Lower leg skin (tissue), 4 donors: ENCODE results near the gene ACAA1. TPM values are rescaled to one million over a fixed set of nuclear protein-coding genes. Genes with fewer than 3 reads are reported as not detected.

ENCODE experiments used
- DNase-seq, 2 donors: peaks; one replicate each; pipeline ENCODE4 v3.0.0-alpha.2; 2019; ENCODE audit warnings: low spot score in 2 of 2
- H3K4me3 ChIP-seq: fragments of 200-600 bp; sonication (generic); 2 replicates; pipeline ENCODE4 v1.5.1; 2017; ENCODE audit warnings: mild to moderate bottlenecking, low read depth; ENCODE audit not compliant: poor library complexity, severe bottlenecking
- POLR2A ChIP-seq, 2 donors: fragments of 450-650 bp; IDR thresholded peaks; one replicate each; pipeline ENCODE4 v1.6.1; 2016 to 2017; ENCODE audit warnings: antibody characterized with exemption in 2 of 2, mild to moderate bottlenecking in 1 of 2, moderate library complexity in 1 of 2
- WGBS, 2 donors: methylation state at CpG; one replicate each; pipeline ENCODE4 v1.1.5; 2018; 5-methylcytosine and 5-hydroxymethylcytosine counted together
- intact Hi-C: fragments of 100-400 bp; cut with DNase I; formaldehyde crosslinking; loops from one replicate; pipeline ENCODE4 v1.15.0; 2023; ENCODE audit warnings: low total_unique reads
- total RNA-seq, 4 donors: library from RNA; depleted of rRNA; stranded (reverse); fragments of >200 nt; gene quantifications; one replicate each; pipeline ENCODE4 v1.1.0, GENCODE V29; 2016
- TF ChIP-seq, protein P1 (sequence below), 3 donors: fragments of 450-650 bp; IDR thresholded peaks; one replicate each; pipeline ENCODE4 v1.5.1; 2016; ENCODE audit warnings: antibody characterized with exemption in 3 of 3, mild to moderate bottlenecking in 3 of 3, moderate library complexity in 2 of 3

Gene ACAA1
- total RNA-seq, 4 donors from 2014 or later, result 28.1 to 50.1 (median 40.2) TPM

DNA sequence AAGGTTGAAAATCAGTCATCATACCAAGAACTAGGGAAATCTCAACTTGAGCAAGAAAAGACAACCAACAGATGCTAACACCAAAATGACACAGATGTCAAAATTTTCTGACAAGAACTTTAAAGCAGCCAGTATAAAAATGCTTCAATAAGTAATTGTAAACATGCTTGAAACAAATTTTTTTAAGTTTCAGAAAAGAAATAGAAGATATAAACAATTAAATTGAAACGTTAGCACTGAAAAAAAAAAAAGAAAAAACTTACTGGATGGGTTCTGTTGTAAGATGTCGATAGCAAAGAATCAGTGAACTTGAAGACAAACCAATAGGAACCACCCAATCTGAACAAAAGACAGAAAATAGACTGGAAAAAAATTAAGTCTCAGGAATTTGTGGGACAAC is 9.6 kb upstream of the ACAA1 start:
- no peak overlapping the region for H3K4me3 ChIP-seq
- WGBS, 2 donors, result 94 to 95% methylated on average over 2 of the region's 2 CpGs
- intact Hi-C loops, result no loop called here
- no peak for DNase-seq
- no peak for TF ChIP-seq POLR2A (IDR thresholded peaks at IDR 0.05)
- TF ChIP-seq, protein P1, sequence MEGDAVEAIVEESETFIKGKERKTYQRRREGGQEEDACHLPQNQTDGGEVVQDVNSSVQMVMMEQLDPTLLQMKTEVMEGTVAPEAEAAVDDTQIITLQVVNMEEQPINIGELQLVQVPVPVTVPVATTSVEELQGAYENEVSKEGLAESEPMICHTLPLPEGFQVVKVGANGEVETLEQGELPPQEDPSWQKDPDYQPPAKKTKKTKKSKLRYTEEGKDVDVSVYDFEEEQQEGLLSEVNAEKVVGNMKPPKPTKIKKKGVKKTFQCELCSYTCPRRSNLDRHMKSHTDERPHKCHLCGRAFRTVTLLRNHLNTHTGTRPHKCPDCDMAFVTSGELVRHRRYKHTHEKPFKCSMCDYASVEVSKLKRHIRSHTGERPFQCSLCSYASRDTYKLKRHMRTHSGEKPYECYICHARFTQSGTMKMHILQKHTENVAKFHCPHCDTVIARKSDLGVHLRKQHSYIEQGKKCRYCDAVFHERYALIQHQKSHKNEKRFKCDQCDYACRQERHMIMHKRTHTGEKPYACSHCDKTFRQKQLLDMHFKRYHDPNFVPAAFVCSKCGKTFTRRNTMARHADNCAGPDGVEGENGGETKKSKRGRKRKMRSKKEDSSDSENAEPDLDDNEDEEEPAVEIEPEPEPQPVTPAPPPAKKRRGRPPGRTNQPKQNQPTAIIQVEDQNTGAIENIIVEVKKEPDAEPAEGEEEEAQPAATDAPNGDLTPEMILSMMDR (IDR thresholded peaks at IDR 0.05), result no peak

DNA sequence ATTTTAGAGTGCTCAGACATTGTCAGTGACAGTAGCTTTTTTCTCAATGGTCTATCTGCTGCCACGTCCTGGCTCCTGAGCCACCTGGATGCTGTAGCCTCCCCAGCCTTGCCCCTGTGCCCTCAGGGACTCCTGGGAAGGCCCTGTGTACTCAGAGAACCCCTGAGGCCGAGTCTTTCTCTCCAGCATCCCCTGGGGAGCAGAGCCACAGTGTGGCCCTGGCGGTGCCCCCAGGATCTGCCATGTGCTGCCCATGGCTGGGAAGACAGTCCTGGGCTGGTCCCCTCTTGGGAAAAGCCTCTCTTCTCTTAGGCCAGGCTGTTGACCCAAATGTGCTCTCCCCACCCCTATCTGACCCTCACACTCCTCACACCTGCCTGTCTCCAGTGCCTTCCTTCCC is 6.6 kb upstream of the ACAA1 start:
- TF ChIP-seq POLR2A (IDR thresholded peaks at IDR 0.05), result no peak
- TF ChIP-seq, protein P1 (IDR thresholded peaks at IDR 0.05), result no peak
- no peak overlapping the region for H3K4me3 ChIP-seq
- WGBS, 2 donors, result 76 to 85% methylated on average over 3 of the region's 3 CpGs
- intact Hi-C loops, result no loop called here
- peak in 1 of 2 donors; percentile 20 for DNase-seq

DNA sequence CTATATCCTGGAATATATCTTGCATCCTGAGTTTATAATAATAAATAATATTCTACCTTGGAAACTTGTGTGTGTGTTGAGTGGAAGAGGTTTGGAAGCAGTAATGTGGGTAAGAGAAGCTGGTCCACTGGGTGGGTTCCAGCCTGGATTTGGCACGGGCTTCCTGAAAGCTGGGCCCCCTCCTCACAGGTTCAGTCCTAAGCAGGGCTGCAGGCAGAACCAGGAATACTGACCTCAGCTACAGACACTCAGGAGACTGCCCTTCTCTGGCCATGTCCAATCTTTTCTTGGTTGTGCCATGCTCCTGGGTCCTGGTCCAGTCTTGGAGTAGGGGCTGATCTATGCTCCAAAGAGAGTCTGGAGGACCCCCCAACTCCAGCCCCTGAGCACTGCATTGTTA is 6.0 kb upstream of the ACAA1 start:
- 86 to 100% methylated on average over 1 of the region's 1 CpG for WGBS, 2 donors
- peak in 1 of 2 donors; percentile 64 for DNase-seq
- intact Hi-C loops, result no loop called here

DNA sequence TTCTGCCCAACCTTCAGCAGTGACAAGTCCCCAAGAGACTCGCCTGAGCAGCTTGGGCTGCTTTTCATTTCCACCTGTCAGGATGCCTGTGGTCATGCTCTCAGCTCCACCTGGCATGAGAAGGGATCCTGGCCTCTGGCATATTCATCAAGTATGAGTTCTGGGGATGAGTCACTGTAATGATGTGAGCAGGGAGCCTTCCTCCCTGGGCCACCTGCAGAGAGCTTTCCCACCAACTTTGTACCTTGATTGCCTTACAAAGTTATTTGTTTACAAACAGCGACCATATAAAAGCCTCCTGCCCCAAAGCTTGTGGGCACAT is 5.0 kb upstream of the ACAA1 start:
- TF ChIP-seq, protein P1 (IDR thresholded peaks at IDR 0.05), result no peak
- TF ChIP-seq POLR2A (IDR thresholded peaks at IDR 0.05), result no peak
- no peak overlapping the region for H3K4me3 ChIP-seq
- WGBS, 2 donors, result 95 to 96% methylated on average over 2 of the region's 2 CpGs
- peak in 1 of 2 donors; percentile 61 for DNase-seq
- intact Hi-C loops, result no loop called here

More for the DNA sequence above, 6.0 kb upstream of the ACAA1 start:
- no peak for TF ChIP-seq POLR2A (IDR thresholded peaks at IDR 0.05)
- TF ChIP-seq, protein P1 (IDR thresholded peaks at IDR 0.05), result no peak
- no peak overlapping the region for H3K4me3 ChIP-seq

DNA sequence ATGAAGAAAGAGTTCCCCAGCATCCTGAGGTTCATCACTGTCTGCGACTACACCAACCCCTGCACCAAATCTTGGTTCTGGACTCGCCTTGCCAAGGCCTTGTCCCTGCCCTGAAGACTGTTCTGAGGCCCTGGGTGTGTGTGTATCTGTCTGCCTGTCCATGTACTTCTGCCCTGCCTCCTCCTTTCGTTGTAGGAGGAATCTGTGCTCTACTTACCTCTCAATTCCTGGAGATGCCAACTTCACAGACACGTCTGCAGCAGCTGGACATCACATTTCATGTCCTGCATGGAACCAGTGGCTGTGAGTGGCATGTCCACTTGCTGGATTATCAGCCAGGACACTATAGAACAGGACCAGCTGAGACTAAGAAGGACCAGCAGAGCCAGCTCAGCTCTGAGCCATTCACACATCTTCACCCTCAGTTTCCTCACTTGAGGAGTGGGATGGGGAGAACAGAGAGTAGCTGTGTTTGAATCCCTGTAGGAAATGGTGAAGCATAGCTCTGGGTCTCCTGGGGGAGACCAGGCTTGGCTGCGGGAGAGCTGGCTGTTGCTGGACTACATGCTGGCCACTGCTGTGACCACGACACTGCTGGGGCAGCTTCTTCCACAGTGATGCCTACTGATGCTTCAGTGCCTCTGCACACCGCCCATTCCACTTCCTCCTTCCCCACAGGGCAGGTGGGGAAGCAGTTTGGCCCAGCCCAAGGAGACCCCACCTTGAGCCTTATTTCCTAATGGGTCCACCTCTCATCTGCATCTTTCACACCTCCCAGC is 4.4 kb upstream of the ACAA1 start:
- intact Hi-C loops, result no loop called here
- TF ChIP-seq, protein P1 (IDR thresholded peaks at IDR 0.05), result no peak
- TF ChIP-seq POLR2A (IDR thresholded peaks at IDR 0.05), result no peak
- H3K4me3 ChIP-seq, result no peak overlapping the region
- 88 to 93% methylated on average over 7 of the region's 7 CpGs for WGBS, 2 donors
- peak in 1 of 2 donors; percentile 59 for DNase-seq
